ENCODE measurements around the gene STAT4.

STAT4 gene

DNA sequence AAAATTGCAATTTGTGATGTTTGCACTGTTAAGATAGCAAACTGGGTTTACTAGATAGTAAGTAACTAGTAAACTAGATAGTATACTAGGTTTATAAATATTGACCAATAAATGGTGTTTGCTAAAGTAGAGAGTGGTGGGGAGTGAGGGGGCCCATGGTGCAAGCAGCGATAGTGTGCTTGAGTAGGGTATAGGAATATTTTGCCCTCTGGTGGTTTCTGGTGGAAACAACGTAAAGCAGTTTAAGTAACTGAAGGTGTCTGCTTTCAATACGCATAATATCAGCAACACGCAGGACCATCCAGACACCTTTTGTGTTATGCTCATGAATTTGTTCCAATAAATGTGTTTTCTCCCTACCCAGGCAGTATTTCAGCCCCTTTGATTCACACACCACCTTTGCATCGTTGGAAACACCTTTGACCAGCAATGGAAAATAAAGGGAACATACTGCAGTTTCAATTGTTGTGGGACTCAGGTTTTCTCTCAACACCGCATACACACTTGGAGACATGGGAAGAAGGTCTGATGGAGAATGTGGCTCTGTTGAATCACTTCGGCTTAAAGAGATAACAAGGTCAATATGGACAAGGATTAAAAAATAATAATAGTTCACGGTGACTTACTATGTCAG lies 120.2 kb downstream of the STAT4 start:
- TF ChIP-seq ZFP3 (CRISPR knock-in tag; IDR thresholded peaks at IDR 0.05), result no peak
- no peak for TF ChIP-seq SNAI2 (CRISPR knock-in tag; IDR thresholded peaks at IDR 0.05)
- TF ChIP-seq, protein P1, sequence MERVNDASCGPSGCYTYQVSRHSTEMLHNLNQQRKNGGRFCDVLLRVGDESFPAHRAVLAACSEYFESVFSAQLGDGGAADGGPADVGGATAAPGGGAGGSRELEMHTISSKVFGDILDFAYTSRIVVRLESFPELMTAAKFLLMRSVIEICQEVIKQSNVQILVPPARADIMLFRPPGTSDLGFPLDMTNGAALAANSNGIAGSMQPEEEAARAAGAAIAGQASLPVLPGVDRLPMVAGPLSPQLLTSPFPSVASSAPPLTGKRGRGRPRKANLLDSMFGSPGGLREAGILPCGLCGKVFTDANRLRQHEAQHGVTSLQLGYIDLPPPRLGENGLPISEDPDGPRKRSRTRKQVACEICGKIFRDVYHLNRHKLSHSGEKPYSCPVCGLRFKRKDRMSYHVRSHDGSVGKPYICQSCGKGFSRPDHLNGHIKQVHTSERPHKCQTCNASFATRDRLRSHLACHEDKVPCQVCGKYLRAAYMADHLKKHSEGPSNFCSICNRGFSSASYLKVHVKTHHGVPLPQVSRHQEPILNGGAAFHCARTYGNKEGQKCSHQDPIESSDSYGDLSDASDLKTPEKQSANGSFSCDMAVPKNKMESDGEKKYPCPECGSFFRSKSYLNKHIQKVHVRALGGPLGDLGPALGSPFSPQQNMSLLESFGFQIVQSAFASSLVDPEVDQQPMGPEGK (CRISPR knock-in tag; IDR thresholded peaks at IDR 0.05; ENCODE audit: borderline replicate concordance), result no peak
- TF ChIP-seq ZC3H10 (CRISPR knock-in tag; IDR thresholded peaks at IDR 0.05), result no peak
- peak; percentile 90 for ATAC-seq

DNA sequence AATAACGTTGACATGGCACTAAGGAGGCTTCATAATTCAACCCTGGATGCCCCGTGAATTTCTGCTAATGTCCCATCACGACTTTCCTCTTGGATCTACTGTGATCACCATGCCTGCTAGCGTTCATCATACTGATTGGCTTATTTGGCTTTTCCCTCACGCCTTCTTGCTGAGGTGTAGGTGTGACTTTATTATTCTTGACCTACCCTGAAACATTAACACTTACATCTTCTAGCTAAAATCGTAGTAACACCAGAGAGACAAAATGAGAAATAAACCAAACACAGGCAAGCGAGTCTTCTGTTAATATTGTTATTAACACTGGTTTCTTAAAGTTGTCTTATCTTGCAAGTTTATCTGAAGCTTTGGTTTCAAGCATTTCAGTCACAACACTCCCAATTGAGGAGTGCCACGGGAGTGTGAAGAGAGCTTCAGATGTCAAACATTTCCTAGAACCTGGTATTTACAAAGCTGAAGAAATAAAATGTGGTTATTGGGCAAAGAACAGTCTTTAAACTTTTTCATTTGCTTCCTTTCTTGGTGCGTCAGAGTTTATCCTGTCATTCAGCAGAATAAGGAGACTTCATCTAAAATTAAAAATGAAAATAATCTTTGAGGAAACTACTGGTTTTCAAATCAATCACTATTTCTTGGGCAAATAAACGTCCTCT lies 121.4 kb downstream of the STAT4 start:
- no peak for ATAC-seq
- no peak for TF ChIP-seq ZC3H10 (CRISPR knock-in tag; IDR thresholded peaks at IDR 0.05)

DNA sequence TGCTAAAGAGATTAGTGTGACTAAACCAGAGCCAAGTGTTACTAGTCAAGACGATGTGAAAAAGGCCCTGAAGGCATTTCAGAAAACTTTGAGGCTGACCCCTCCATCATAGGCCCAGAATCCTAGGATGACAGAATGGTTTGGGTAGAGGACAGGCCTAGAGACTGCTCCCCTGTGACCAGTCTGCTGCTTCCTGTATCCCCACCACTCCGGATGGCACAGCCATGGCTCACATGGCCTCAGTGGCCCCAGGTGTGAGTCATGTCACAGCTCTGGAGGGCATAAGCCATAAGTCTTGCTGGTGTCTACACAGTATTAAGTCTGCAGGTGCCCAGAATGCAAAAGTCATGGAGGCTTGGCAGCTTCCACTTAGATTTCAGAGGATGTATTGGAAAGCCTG lies 124.4 kb downstream of the STAT4 start:
- ATAC-seq, result no peak
- TF ChIP-seq PPARA (CRISPR knock-in tag; IDR thresholded peaks at IDR 0.05; ENCODE audit: borderline replicate concordance), result no peak
- TF ChIP-seq, protein P2, sequence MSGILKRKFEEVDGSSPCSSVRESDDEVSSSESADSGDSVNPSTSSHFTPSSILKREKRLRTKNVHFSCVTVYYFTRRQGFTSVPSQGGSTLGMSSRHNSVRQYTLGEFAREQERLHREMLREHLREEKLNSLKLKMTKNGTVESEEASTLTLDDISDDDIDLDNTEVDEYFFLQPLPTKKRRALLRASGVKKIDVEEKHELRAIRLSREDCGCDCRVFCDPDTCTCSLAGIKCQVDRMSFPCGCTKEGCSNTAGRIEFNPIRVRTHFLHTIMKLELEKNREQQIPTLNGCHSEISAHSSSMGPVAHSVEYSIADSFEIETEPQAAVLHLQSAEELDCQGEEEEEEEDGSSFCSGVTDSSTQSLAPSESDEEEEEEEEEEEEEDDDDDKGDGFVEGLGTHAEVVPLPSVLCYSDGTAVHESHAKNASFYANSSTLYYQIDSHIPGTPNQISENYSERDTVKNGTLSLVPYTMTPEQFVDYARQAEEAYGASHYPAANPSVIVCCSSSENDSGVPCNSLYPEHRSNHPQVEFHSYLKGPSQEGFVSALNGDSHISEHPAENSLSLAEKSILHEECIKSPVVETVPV (CRISPR knock-in tag; IDR thresholded peaks at IDR 0.05), result no peak

DNA sequence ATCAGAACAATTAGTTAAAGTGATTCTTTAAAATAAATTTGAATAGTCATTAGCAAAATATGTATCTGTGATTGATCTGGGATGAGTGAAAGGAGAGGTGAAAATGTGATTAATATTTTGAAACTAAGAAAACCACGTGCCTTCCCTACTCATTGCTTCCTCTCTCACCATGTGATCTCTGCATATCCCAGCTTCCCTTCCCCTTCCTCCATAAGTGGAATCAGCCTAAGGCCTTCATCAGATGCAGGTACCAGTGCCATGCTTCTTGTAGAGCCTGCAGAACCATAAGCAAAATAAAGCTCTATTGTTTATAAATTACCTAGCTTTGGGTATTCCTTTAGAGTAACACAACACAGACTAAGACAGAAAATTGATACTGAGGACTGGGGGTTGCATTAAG lies 125.7 kb downstream of the STAT4 start:
- no peak for ATAC-seq
- TF ChIP-seq ZNF565 (CRISPR knock-in tag; conservative IDR thresholded peaks at IDR 0.05; ENCODE audit: low read depth) (no peak), ISL1 (CRISPR knock-in tag; IDR thresholded peaks at IDR 0.05) (no peak), TCF4 (CRISPR knock-in tag; IDR thresholded peaks at IDR 0.05; ENCODE audit: borderline replicate concordance) (no peak), RARB (CRISPR knock-in tag; IDR thresholded peaks at IDR 0.05) (no peak), TOX (CRISPR knock-in tag; IDR thresholded peaks at IDR 0.05; ENCODE audit: borderline replicate concordance) (no peak)
- TF ChIP-seq, protein P3, sequence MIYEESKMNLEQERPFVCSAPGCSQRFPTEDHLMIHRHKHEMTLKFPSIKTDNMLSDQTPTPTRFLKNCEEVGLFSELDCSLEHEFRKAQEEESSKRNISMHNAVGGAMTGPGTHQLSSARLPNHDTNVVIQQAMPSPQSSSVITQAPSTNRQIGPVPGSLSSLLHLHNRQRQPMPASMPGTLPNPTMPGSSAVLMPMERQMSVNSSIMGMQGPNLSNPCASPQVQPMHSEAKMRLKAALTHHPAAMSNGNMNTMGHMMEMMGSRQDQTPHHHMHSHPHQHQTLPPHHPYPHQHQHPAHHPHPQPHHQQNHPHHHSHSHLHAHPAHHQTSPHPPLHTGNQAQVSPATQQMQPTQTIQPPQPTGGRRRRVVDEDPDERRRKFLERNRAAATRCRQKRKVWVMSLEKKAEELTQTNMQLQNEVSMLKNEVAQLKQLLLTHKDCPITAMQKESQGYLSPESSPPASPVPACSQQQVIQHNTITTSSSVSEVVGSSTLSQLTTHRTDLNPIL (CRISPR knock-in tag; IDR thresholded peaks at IDR 0.05; ENCODE audit: low read depth), result no peak

DNA sequence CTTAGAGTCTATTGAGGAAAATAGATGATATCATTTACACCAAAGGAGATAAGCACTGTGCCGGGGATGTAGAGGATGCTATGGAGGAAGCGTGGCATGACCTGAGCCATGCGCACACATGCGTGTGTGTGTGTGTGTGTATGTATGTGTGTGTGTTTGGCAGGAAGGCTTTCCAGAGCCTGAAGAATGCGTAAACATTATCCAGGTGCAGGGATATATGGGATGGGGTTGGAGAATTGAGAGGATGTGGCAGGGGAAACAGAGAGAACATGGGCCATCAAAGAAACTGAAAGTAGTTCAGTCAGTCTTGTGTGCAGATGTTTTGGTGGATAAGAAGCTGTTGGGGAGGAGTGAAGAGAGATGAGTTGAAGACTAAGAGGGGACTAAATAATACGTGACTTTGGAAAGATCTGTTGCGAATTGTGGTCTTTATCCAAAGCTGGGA lies 127.5 kb downstream of the STAT4 start:
- TF ChIP-seq, protein P4, sequence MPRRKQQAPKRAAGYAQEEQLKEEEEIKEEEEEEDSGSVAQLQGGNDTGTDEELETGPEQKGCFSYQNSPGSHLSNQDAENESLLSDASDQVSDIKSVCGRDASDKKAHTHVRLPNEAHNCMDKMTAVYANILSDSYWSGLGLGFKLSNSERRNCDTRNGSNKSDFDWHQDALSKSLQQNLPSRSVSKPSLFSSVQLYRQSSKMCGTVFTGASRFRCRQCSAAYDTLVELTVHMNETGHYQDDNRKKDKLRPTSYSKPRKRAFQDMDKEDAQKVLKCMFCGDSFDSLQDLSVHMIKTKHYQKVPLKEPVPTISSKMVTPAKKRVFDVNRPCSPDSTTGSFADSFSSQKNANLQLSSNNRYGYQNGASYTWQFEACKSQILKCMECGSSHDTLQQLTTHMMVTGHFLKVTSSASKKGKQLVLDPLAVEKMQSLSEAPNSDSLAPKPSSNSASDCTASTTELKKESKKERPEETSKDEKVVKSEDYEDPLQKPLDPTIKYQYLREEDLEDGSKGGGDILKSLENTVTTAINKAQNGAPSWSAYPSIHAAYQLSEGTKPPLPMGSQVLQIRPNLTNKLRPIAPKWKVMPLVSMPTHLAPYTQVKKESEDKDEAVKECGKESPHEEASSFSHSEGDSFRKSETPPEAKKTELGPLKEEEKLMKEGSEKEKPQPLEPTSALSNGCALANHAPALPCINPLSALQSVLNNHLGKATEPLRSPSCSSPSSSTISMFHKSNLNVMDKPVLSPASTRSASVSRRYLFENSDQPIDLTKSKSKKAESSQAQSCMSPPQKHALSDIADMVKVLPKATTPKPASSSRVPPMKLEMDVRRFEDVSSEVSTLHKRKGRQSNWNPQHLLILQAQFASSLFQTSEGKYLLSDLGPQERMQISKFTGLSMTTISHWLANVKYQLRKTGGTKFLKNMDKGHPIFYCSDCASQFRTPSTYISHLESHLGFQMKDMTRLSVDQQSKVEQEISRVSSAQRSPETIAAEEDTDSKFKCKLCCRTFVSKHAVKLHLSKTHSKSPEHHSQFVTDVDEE (CRISPR knock-in tag; IDR thresholded peaks at IDR 0.05), result no peak
- TF ChIP-seq OSR1 (CRISPR knock-in tag; IDR thresholded peaks at IDR 0.05), result no peak
- TF ChIP-seq SNAI2 (CRISPR knock-in tag; IDR thresholded peaks at IDR 0.05), result no peak
- TF ChIP-seq BACH2 (CRISPR knock-in tag; IDR thresholded peaks at IDR 0.05; ENCODE audit: borderline replicate concordance), result no peak
- TF ChIP-seq ESRRG (CRISPR knock-in tag; IDR thresholded peaks at IDR 0.05), result no peak
- TF ChIP-seq, protein P1 (CRISPR knock-in tag; IDR thresholded peaks at IDR 0.05; ENCODE audit: borderline replicate concordance), result no peak
- no peak for TF ChIP-seq TOX (CRISPR knock-in tag; IDR thresholded peaks at IDR 0.05; ENCODE audit: borderline replicate concordance)
- TF ChIP-seq PPARA (CRISPR knock-in tag; IDR thresholded peaks at IDR 0.05; ENCODE audit: borderline replicate concordance), result no peak
- no peak for TF ChIP-seq ZNF565 (CRISPR knock-in tag; conservative IDR thresholded peaks at IDR 0.05; ENCODE audit: low read depth)
- no peak for TF ChIP-seq ISL1 (CRISPR knock-in tag; IDR thresholded peaks at IDR 0.05)
- TF ChIP-seq CSDC2 (CRISPR knock-in tag; IDR thresholded peaks at IDR 0.05), result no peak
- TF ChIP-seq, protein P3 (CRISPR knock-in tag; IDR thresholded peaks at IDR 0.05; ENCODE audit: low read depth), result no peak
- no peak for TF ChIP-seq ZFP30 (CRISPR knock-in tag; IDR thresholded peaks at IDR 0.05)
- no peak for TF ChIP-seq TCF4 (CRISPR knock-in tag; IDR thresholded peaks at IDR 0.05; ENCODE audit: borderline replicate concordance)
- TF ChIP-seq ZNF8 (CRISPR knock-in tag; IDR thresholded peaks at IDR 0.05), result no peak
- TF ChIP-seq GLIS3 (CRISPR knock-in tag; IDR thresholded peaks at IDR 0.05), result no peak
- no peak for ATAC-seq

Data from SK-N-SH treated with all-trans-retinoic acid at 6 μM for 48 hours (cell line).